Sigmoid colon (tissue), 7 donors: ENCODE measurements around the gene NUBP2. TPM values are rescaled to one million over a fixed set of nuclear protein-coding genes. Genes with fewer than 3 reads are reported as not detected.
A peak's percentile ranks its signal among the peaks of the same experiment; 100 is the strongest.
"Not testable (repeated sequence)": the region's sequence is repeated elsewhere in the genome, so short reads cannot be mapped to it uniquely, and the experiment has no call there.

Experiments used
- DNase-seq: peaks from one replicate; pipeline ENCODE4 v3.0.0-alpha.2; 2019
- H3K27ac ChIP-seq, 4 donors: fragments of 200-600 bp; sonication (generic); one replicate each; pipeline ENCODE4 v1.5.1; 2016 to 2019; ENCODE audit warnings: mild to moderate bottlenecking in 1 of 4
- H3K27me3 ChIP-seq, 3 donors: fragments of 200-600 bp; sonication (generic); one replicate each; pipeline ENCODE4 v1.5.1; 2019; ENCODE audit warnings: mild to moderate bottlenecking in 1 of 3
- H3K36me3 ChIP-seq, 4 donors: fragments of 200-600 bp; sonication (generic); one replicate each; pipeline ENCODE4 v1.5.1; 2016 to 2019
- H3K4me1 ChIP-seq, 4 donors: fragments of 200-600 bp; sonication (generic); one replicate each; pipeline ENCODE4 v1.5.1; 2017 to 2019
- H3K4me3 ChIP-seq, 4 donors: fragments of 200-600 bp; sonication (generic); one replicate each; pipeline ENCODE4 v1.5.1; 2017 to 2019; ENCODE audit warnings: mild to moderate bottlenecking in 2 of 4, moderate library complexity in 1 of 4
- H3K9me3 ChIP-seq, 4 donors: fragments of 200-600 bp in 3 of 4; sonication (generic) in 3 of 4; one replicate each; pipeline versions ENCODE4 v1.5.1 to v1.6.1; 2013 to 2019
- CTCF ChIP-seq, 4 experiments: fragments of 450-650 bp in 3 of 4; fragments of 200-600 bp in 1 of 4; IDR thresholded peaks; one replicate each; pipeline ENCODE4 v1.5.1; 2016 to 2019; ENCODE audit warnings: antibody characterized with exemption in 4 of 4, mild to moderate bottlenecking in 3 of 4, moderate library complexity in 2 of 4
- EP300 ChIP-seq, 4 donors: sonication (generic); formaldehyde crosslinking; IDR thresholded peaks; one replicate each; pipeline ENCODE4 v1.6.1; 2017; ENCODE audit warnings: antibody characterized with exemption in 4 of 4
- POLR2A ChIP-seq, 2 donors: fragments of 450-650 bp; IDR thresholded peaks; one replicate each; pipeline ENCODE4 v1.6.1; 2016; ENCODE audit warnings: antibody characterized with exemption in 2 of 2, mild to moderate bottlenecking in 2 of 2, moderate library complexity in 2 of 2
- POLR2AphosphoS5 ChIP-seq, 4 donors: sonication (generic); formaldehyde crosslinking; IDR thresholded peaks; one replicate each; pipeline ENCODE4 v1.6.1; 2017; ENCODE audit warnings: antibody characterized with exemption in 4 of 4
- WGBS, 2 donors: extraction: QIAGEN DNeasy Blood & Tissue Kit; methylation state at CpG; one replicate each; pipeline ENCODE4 v1.1.7; 2013; 5-methylcytosine and 5-hydroxymethylcytosine counted together
- intact Hi-C: fragments of 100-400 bp; cut with DNase I; formaldehyde crosslinking; loops from one replicate; pipeline ENCODE4 v1.15.1; 2023
- polyA plus RNA-seq, 3 donors: library from polyadenylated mRNA; stranded (reverse); fragments of 200-250 nt; gene quantifications; one replicate each; pipeline ENCODE4 v1.2.3, GENCODE V29; 2013
- total RNA-seq, 4 donors: library from RNA; depleted of rRNA; stranded (reverse); fragments of >200 nt; gene quantifications; one replicate each; pipeline ENCODE4 v1.1.0, GENCODE V29; 2016
- donor health status: healthy with polysubstance abuse.
- donor health status: Bipolar disorder and iron deficiency.
- donor health status: healthy.

Gene NUBP2
- total and polyA plus RNA-seq, 7 donors: 53.5 to 170 (median 77.8) TPM

DNA sequence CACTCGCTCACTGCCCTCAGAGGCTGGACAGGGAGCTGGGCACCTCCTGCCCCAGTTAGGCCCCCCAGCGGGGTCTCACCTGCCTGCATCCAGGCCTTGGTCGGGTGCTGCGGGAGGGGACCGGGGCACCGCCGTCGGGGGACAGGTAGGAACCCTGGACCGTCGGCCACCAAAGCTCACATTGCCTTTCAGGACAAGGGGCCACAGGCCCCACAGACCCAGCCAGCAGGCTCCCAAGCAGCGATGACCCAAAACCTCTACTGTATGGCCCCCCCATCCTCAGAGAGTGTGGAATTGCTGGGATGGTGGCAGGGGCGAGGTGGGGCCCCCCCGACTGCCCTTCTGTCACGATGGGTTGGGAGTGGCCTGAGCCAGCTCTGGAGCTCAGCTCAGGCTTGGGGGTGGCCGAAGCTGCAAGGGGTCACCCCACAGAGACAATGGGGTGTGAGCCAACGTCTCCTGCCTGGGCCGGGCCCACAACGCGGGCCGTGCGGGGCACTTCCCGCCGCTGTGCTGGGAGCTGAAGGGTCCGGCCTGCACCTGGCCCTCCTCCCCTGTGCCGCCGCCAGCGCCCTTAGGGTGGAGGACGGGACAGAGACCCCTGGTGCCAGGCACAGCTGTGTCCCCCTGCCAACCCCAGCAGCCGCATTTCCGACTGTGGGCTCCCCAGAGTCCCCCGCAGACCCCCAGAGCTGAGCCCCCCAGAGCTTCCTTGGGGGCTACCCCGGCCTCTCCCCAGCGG lies 10.2 kb downstream of the NUBP2 start:
- Histone ChIP-seq H3K9me3 (no peaks in the 10 kb centered on the region), H3K27me3 (no peaks in the 10 kb centered on the region), H3K4me1 (no peaks in the 10 kb centered on the region), H3K27ac (no peak overlapping the region), H3K36me3 (peaks cover 0 to 34% (median 15%) of the 10 kb centered on the region in 4 donors), H3K4me3 (no peak overlapping the region)
- no peak for TF ChIP-seq EP300 (IDR thresholded peaks at IDR 0.05)
- intact Hi-C loops: no loop called here
- 78 to 88% methylated on average over 33 of the region's 33 CpGs for WGBS, 2 donors
- DNase-seq: no peak

- no peak for DNase-seq
- no peaks in the 10 kb centered on the region for H3K9me3 ChIP-seq
- H3K36me3 ChIP-seq: peaks cover 0 to 28% (median 9%) of the 10 kb centered on the region in 4 donors
- no peaks in the 10 kb centered on the region for H3K4me1 ChIP-seq
- no peak for TF ChIP-seq CTCF (IDR thresholded peaks at IDR 0.05)
- no peak for TF ChIP-seq POLR2A (IDR thresholded peaks at IDR 0.05)
- TF ChIP-seq POLR2AphosphoS5 (IDR thresholded peaks at IDR 0.05): no peak
- TF ChIP-seq EP300 (IDR thresholded peaks at IDR 0.05): no peak
- H3K4me3 ChIP-seq: no peak within 1 kb of the TSS
- H3K27me3 ChIP-seq: no peaks in the 10 kb centered on the region
- intact Hi-C loops: no loop called here
- no peak within 1 kb of the TSS for H3K27ac ChIP-seq
- WGBS, 2 donors: 20 to 64% methylated on average over 28 of the region's 28 CpGs
Observed at GRCh38 chr16:1793578-1794220, 10.9 kb downstream of the NUBP2 start, which contains the start of gene IGFALS. TSS of gene IGFALS (minus strand) at chr16:1793705. CDS start at chr16:1793652, 53 bp downstream.

GRCh38 chr16:1794221-1794871 lies 11.6 kb downstream of the NUBP2 start:
- Histone ChIP-seq H3K4me1 (no peaks in the 10 kb centered on the region), H3K4me3 (no peak overlapping the region), H3K9me3 (no peaks in the 10 kb centered on the region), H3K36me3 (peaks cover 0 to 21% (median 4%) of the 10 kb centered on the region in 4 donors), H3K27ac (no peak overlapping the region), H3K27me3 (no peaks in the 10 kb centered on the region)
- peak; percentile 62 for DNase-seq
- WGBS, 2 donors: 31 to 63% methylated on average over 18 of the region's 18 CpGs
- intact Hi-C loops: no loop called here
- TF ChIP-seq CTCF (IDR thresholded peaks at IDR 0.05): no peak
- TF ChIP-seq POLR2AphosphoS5 (IDR thresholded peaks at IDR 0.05): no peak
- TF ChIP-seq EP300 (IDR thresholded peaks at IDR 0.05): no peak
- no peak for TF ChIP-seq POLR2A (IDR thresholded peaks at IDR 0.05)

GRCh38 chr16:1794908-1795666 lies 12.3 kb downstream of the NUBP2 start:
- 83 to 85% methylated on average over 32 of the region's 32 CpGs for WGBS, 2 donors
- H3K4me1 ChIP-seq: no peaks in the 10 kb centered on the region
- H3K4me3 ChIP-seq: no peak overlapping the region
- DNase-seq: no peak
- H3K36me3 ChIP-seq: peaks cover 0 to 15% (median 0%) of the 10 kb centered on the region in 4 donors
- no peak overlapping the region for H3K27ac ChIP-seq
- intact Hi-C loops: no loop called here
- no peaks in the 10 kb centered on the region for H3K27me3 ChIP-seq
- TF ChIP-seq POLR2A (IDR thresholded peaks at IDR 0.05): no peak
- TF ChIP-seq EP300 (IDR thresholded peaks at IDR 0.05): no peak
- no peak for TF ChIP-seq CTCF (IDR thresholded peaks at IDR 0.05)
- TF ChIP-seq POLR2AphosphoS5 (IDR thresholded peaks at IDR 0.05): no peak
- no peaks in the 10 kb centered on the region for H3K9me3 ChIP-seq

GRCh38 chr16:1799263-1799662 lies 16.5 kb downstream of the NUBP2 start:
- WGBS, 2 donors: 72 to 86% methylated on average over 5 of the region's 5 CpGs
- H3K4me3 ChIP-seq, intact Hi-C loops, H3K36me3 ChIP-seq, H3K9me3 ChIP-seq, H3K27me3 ChIP-seq, DNase-seq, H3K4me1 ChIP-seq, H3K27ac ChIP-seq: not testable (repeated sequence)
